Gastroesophageal sphincter (tissue), 3 donors: ENCODE measurements around the gene WTAP.

ENCODE experiments used
- CTCF ChIP-seq, 4 experiments: fragments of 200-600 bp in 2 of 4; fragments of 450-650 bp in 2 of 4; sonication (generic) in 1 of 4; IDR thresholded peaks; one replicate each; pipeline ENCODE4 v1.5.1; 2017 to 2019; ENCODE audit warnings: antibody characterized with exemption in 4 of 4, mild to moderate bottlenecking in 2 of 4, moderate library complexity in 2 of 4
- EP300 ChIP-seq: sonication (generic); formaldehyde crosslinking; IDR thresholded peaks from one replicate; pipeline ENCODE4 v1.6.1; 2017; ENCODE audit warnings: antibody characterized with exemption, mild to moderate bottlenecking
- POLR2A ChIP-seq, 2 donors: fragments of 450-650 bp; IDR thresholded peaks; one replicate each; pipeline ENCODE4 v1.6.1; 2017; ENCODE audit warnings: antibody characterized with exemption in 2 of 2, mild to moderate bottlenecking in 2 of 2, moderate library complexity in 1 of 2
- POLR2AphosphoS5 ChIP-seq: sonication (generic); formaldehyde crosslinking; IDR thresholded peaks from one replicate; pipeline ENCODE4 v1.6.1; 2017; ENCODE audit warnings: antibody characterized with exemption

GRCh38 chr6:159677506-159678165 is 49.7 kb upstream of the WTAP start:
- no peak for TF ChIP-seq CTCF (IDR thresholded peaks at IDR 0.05)
- TF ChIP-seq POLR2AphosphoS5, result no peak
- TF ChIP-seq EP300, result no peak
- no peak for TF ChIP-seq POLR2A (IDR thresholded peaks at IDR 0.05)
